GM21786 (cell line): ENCODE results near the gene CAMSAP3.

Experiments
- ATAC-seq: cut with Tn5 transposase; IDR thresholded peaks from one replicate; pipeline ENCODE4 v1.9.1; 2021; ENCODE audit not compliant: unreplicated experiment

Gene CAMSAP3

GRCh38 chr19:7595466-7596133 lies at the start of gene CAMSAP3:
TSS of gene CAMSAP3 (plus strand) at chr19:7595863. CDS start at chr19:7596003, 140 bp downstream.
- no peak for ATAC-seq

GRCh38 chr19:7545904-7546303 lies 49.8 kb upstream of the CAMSAP3 start:
- no peak for ATAC-seq

GRCh38 chr19:7547159-7547558 lies 48.5 kb upstream of the CAMSAP3 start:
- ATAC-seq = no peak

- no peak for ATAC-seq
Measured at GRCh38 chr19:7549429-7550148, 46.1 kb upstream of the CAMSAP3 start.

GRCh38 chr19:7550169-7550770 lies 45.4 kb upstream of the CAMSAP3 start:
- ATAC-seq = no peak

- no peak for ATAC-seq
Measured at GRCh38 chr19:7550987-7551761, 44.5 kb upstream of the CAMSAP3 start.

- no peak for ATAC-seq
Measured at GRCh38 chr19:7552781-7553180, 42.9 kb upstream of the CAMSAP3 start.

- ATAC-seq = no peak
Measured at GRCh38 chr19:7554565-7554964, 41.1 kb upstream of the CAMSAP3 start.

GRCh38 chr19:7554990-7555864 lies 40.4 kb upstream of the CAMSAP3 start:
- ATAC-seq = no peak

GRCh38 chr19:7556696-7557315 lies 38.9 kb upstream of the CAMSAP3 start:
- ATAC-seq = no peak

- ATAC-seq = no peak
Measured at GRCh38 chr19:7558667-7559066, 37.0 kb upstream of the CAMSAP3 start.

GRCh38 chr19:7559102-7559501 lies 36.6 kb upstream of the CAMSAP3 start:
- ATAC-seq = no peak

GRCh38 chr19:7560255-7560654 lies 35.4 kb upstream of the CAMSAP3 start:
- no peak for ATAC-seq

- ATAC-seq = no peak
Measured at GRCh38 chr19:7561325-7561724, 34.3 kb upstream of the CAMSAP3 start.

GRCh38 chr19:7562646-7563393 lies 32.8 kb upstream of the CAMSAP3 start:
- no peak for ATAC-seq

- no peak for ATAC-seq
Measured at GRCh38 chr19:7564866-7565265, 30.8 kb upstream of the CAMSAP3 start.

- no peak for ATAC-seq
Measured at GRCh38 chr19:7565332-7565731, 30.3 kb upstream of the CAMSAP3 start.

GRCh38 chr19:7570761-7571160 lies 24.9 kb upstream of the CAMSAP3 start:
- no peak for ATAC-seq

- ATAC-seq = no peak
Measured at GRCh38 chr19:7575434-7576040, 20.1 kb upstream of the CAMSAP3 start.
